ENCODE measurements around the gene MSH6. TPM values are rescaled to one million over a fixed set of nuclear protein-coding genes. Genes with fewer than 3 reads are reported as not detected.

MSH6 gene
- total and polyA plus RNA-seq, 2 of the 13 experiments (the other 11 are each of a cell fraction or from before 2014, with no cell fraction given), result 20.8 to 113 TPM

DNA sequence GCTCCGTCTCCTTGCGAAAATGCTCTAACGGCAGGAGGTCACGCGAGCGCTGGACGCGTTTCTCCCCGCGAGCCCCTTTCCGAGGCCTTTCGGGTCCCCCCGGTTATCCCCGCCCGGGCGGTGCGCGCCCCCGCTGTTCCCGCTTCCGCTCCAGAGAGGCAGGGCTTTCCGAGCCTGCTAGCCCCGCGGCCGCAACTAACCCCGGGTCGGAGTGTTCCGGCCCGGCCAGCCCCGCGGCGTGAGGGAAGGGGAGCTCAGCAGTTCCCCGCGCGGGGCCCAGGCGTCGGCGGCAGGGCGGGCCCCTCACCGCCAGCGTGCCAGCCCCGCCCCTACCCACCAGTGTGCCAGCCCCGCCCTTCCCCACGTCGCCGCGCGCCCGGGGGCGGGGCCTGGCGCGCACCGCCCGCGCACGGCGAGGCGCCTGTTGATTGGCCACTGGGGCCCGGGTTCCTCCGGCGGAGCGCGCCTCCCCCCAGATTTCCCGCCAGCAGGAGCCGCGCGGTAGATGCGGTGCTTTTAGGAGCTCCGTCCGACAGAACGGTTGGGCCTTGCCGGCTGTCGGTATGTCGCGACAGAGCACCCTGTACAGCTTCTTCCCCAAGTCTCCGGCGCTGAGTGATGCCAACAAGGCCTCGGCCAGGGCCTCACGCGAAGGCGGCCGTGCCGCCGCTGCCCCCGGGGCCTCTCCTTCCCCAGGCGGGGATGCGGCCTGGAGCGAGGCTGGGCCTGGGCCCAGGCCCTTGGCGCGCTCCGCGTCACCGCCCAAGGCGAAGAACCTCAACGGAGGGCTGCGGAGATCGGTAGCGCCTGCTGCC, at the start of gene MSH6 (continued):
- no peak; the same call in 1 of the 2 replicates for TF ChIP-seq ZNF441 (CRISPR knock-in tag; IDR thresholded peaks at IDR 0.05; ENCODE audit: borderline replicate concordance)
- no peak; the same call in 1 of the 2 replicates for TF ChIP-seq MAFF (IDR thresholded peaks at IDR 0.05; ENCODE audit: low read depth, low read length)
- TF ChIP-seq ZNF513 (CRISPR knock-in tag; conservative IDR thresholded peaks at IDR 0.05), result no peak
- TF ChIP-seq MED1 (CRISPR knock-in tag; IDR thresholded peaks at IDR 0.05), result peak; percentile 12; the same call in 1 of the 2 replicates
- TF ChIP-seq, protein P1, sequence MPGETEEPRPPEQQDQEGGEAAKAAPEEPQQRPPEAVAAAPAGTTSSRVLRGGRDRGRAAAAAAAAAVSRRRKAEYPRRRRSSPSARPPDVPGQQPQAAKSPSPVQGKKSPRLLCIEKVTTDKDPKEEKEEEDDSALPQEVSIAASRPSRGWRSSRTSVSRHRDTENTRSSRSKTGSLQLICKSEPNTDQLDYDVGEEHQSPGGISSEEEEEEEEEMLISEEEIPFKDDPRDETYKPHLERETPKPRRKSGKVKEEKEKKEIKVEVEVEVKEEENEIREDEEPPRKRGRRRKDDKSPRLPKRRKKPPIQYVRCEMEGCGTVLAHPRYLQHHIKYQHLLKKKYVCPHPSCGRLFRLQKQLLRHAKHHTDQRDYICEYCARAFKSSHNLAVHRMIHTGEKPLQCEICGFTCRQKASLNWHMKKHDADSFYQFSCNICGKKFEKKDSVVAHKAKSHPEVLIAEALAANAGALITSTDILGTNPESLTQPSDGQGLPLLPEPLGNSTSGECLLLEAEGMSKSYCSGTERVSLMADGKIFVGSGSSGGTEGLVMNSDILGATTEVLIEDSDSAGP (CRISPR knock-in tag; IDR thresholded peaks at IDR 0.05; ENCODE audit: borderline replicate concordance), result peak; percentile 94
- TF ChIP-seq TBL1XR1 (IDR thresholded peaks at IDR 0.05; ENCODE audit: borderline replicate concordance, low read length, partially characterized antibody), result no peak
- TF ChIP-seq NR2F2 (IDR thresholded peaks at IDR 0.05; ENCODE audit: borderline replicate concordance, low read depth), result no peak
- TF ChIP-seq CCAR2 (optimal IDR thresholded peaks at IDR 0.05; ENCODE audit: low read depth, low read length), result no peak
- TF ChIP-seq ZNF225 (CRISPR knock-in tag; IDR thresholded peaks at IDR 0.05), result peak; percentile 89
- peak; percentile 22; the same call in 1 of the 2 replicates for TF ChIP-seq ZNF431 (CRISPR knock-in tag; IDR thresholded peaks at IDR 0.05; ENCODE audit: borderline replicate concordance, low read depth)
- TF ChIP-seq ARHGAP35 (CRISPR knock-in tag; IDR thresholded peaks at IDR 0.05; ENCODE audit: borderline replicate concordance), result no peak; the same call in 1 of the 2 replicates
- no peak; the same call in 1 of the 2 replicates for TF ChIP-seq NFIC (IDR thresholded peaks at IDR 0.05; ENCODE audit: low read length)
- no peak for TF ChIP-seq ZNF720 (CRISPR knock-in tag; IDR thresholded peaks at IDR 0.05)
- TF ChIP-seq ZNF737 (CRISPR knock-in tag; IDR thresholded peaks at IDR 0.05; ENCODE audit: borderline replicate concordance), result peak; percentile 76; the same call in 1 of the 2 replicates
- TF ChIP-seq ZFP36L1 (CRISPR knock-in tag; IDR thresholded peaks at IDR 0.05), result no peak
- TF ChIP-seq GFI1 (CRISPR knock-in tag; IDR thresholded peaks at IDR 0.05; ENCODE audit: borderline replicate concordance), result peak; percentile 92
- peak; percentile 78 for TF ChIP-seq HOXA7 (CRISPR knock-in tag; IDR thresholded peaks at IDR 0.05)
- 0 out of 2 replicates have a peak, but pooled peaks have one; percentile 30 for TF ChIP-seq ZNF7 (CRISPR knock-in tag; IDR thresholded peaks at IDR 0.05)
- peak; percentile 97 for TF ChIP-seq HES4 (CRISPR knock-in tag; IDR thresholded peaks at IDR 0.05; ENCODE audit: borderline replicate concordance)
- peak; percentile 57; the same call in 1 of the 2 replicates for TF ChIP-seq ZNF747 (CRISPR knock-in tag; IDR thresholded peaks at IDR 0.05; ENCODE audit: borderline replicate concordance)
- TF ChIP-seq ZNF33B (CRISPR knock-in tag; IDR thresholded peaks at IDR 0.05), result peak; percentile 93
- peak; percentile 20; the same call in 1 of the 2 replicates for TF ChIP-seq SIX1 (CRISPR knock-in tag; IDR thresholded peaks at IDR 0.05; ENCODE audit: borderline replicate concordance)
- no peak for TF ChIP-seq RARG (CRISPR knock-in tag; IDR thresholded peaks at IDR 0.05; ENCODE audit: low read depth)
- peak; percentile 80 for TF ChIP-seq ZNF780A (CRISPR knock-in tag; IDR thresholded peaks at IDR 0.05)
- TF ChIP-seq POLR2A (IDR thresholded peaks at IDR 0.05; ENCODE audit: insufficient read depth in 1 of 2, low read depth in 2 of 2, low read length in 2 of 2), result peak; percentile 83 to 86
- no peak; the same call in 1 of the 2 replicates for TF ChIP-seq ZNF362 (CRISPR knock-in tag; IDR thresholded peaks at IDR 0.05; ENCODE audit: borderline replicate concordance)
- no peak for TF ChIP-seq ZFP62 (CRISPR knock-in tag; IDR thresholded peaks at IDR 0.05)
